ENCODE data around the gene EFCAB7.
"Not testable (repeated sequence)": the region's sequence is repeated elsewhere in the genome, so short reads cannot be mapped to it uniquely, and the experiment has no call there.

EFCAB7 gene

GRCh38 chr1:63569640-63570316 is 46.5 kb downstream of the EFCAB7 start:
- H3K27ac ChIP-seq: no peak overlapping the region
- no peak for TF ChIP-seq CTCF (IDR thresholded peaks at IDR 0.05; ENCODE audit: low read depth, low read length)

DNA sequence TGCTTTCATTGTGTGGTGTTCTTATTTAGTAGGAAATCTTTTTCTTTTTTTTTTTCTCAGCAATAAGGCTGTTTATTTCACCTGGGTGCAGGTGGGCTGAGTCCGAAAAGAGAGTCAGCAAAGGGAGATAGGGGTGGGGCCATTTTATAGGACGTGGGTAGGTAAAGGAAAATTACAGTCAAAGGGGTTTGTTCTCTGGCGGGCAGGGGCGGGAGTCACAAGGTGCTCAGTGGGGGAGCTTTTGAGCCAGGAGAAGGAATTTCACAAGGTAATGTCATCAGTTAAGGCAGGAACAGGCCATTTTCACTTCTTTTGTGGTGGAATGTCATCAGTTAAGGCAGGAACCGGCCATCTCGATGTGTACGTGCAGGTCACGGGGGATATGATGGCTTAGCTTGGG is 49.4 kb downstream of the EFCAB7 start:
- H3K27ac ChIP-seq; DNase-seq; H3K36me3 ChIP-seq; H3K9me3 ChIP-seq (ENCODE audit: severe bottlenecking); H3K27me3 ChIP-seq (ENCODE audit: insufficient read depth, low read depth, severe bottlenecking); H3K4me3 ChIP-seq (ENCODE audit: low read depth, low read length): not testable (repeated sequence)

More at GRCh38 chr1:63569640-63570316, 46.5 kb downstream of the EFCAB7 start:
- DNase-seq: no peak
- no peaks in the 10 kb centered on the region for H3K36me3 ChIP-seq
- H3K4me3 ChIP-seq (ENCODE audit: low read depth, low read length): no peak overlapping the region
- H3K27me3 ChIP-seq (ENCODE audit: insufficient read depth, low read depth, severe bottlenecking): no peaks in the 10 kb centered on the region
- no peaks in the 10 kb centered on the region for H3K9me3 ChIP-seq (ENCODE audit: severe bottlenecking)

DNA sequence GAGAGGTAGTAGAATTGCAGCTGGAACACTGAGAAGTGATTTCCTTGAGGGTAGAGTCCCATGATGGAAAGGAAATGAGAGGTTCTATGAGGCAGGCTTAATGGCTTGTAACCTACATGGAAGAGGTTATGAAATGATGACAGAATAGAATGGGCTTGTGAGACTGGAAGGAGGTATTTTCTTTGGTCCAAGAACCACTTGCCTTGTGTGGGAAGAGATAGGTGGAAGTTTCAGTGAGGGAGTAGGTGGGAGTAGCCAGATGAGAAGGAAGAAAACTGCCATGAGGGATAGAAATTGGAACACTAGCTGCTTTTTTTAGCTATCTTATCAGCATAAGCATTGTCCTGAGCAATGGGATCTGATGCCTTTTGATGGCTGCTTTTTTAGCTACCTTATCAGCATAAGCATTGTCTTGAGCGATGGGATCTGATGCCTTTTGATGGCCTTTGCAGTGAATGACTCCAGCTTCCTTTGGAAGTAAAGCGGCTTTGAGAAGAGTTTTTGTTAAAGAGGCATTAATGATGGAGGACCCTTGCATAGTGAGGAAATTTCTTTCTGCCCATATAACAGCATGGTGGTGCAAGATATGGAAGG is 51.0 kb downstream of the EFCAB7 start:
- DNase-seq; H3K27ac ChIP-seq; H3K36me3 ChIP-seq; H3K9me3 ChIP-seq (ENCODE audit: severe bottlenecking); H3K27me3 ChIP-seq (ENCODE audit: insufficient read depth, low read depth, severe bottlenecking); H3K4me3 ChIP-seq (ENCODE audit: low read depth, low read length): not testable (repeated sequence)

- peak; percentile 11; the same call in 1 of the 2 replicates for TF ChIP-seq CTCF (IDR thresholded peaks at IDR 0.05; ENCODE audit: low read depth, low read length)
- H3K4me3 ChIP-seq (ENCODE audit: low read depth, low read length): no peak overlapping the region
- no peak overlapping the region for H3K27ac ChIP-seq
- no peaks in the 10 kb centered on the region for H3K9me3 ChIP-seq (ENCODE audit: severe bottlenecking)
- H3K36me3 ChIP-seq: no peaks in the 10 kb centered on the region
- no peak for DNase-seq
- H3K27me3 ChIP-seq (ENCODE audit: insufficient read depth, low read depth, severe bottlenecking): no peaks in the 10 kb centered on the region
Observed at GRCh38 chr1:63575340-63575826, 52.1 kb downstream of the EFCAB7 start.

DNA sequence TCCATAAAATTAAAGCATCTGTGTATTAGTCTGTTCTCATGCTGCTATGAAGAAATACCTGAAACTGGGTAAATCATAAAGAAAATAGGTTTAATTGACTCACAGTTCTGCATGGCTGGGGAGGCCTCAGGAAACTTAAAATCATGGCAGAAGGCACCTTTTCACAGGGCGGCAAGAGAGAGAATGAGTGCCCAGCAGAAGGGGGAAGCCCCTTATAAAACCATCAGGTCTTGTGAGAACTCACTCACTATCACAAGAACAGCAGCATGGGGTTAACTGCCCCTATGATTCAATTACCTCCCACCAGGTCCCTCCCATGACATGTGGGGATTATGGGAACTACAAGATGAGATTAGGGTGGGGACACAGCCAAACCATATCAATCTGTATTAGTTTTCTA is 63.0 kb downstream of the EFCAB7 start:
- H3K27me3 ChIP-seq (ENCODE audit: insufficient read depth, low read depth, severe bottlenecking); H3K4me3 ChIP-seq (ENCODE audit: low read depth, low read length); H3K36me3 ChIP-seq; H3K9me3 ChIP-seq (ENCODE audit: severe bottlenecking); DNase-seq; H3K27ac ChIP-seq: not testable (repeated sequence)

GRCh38 chr1:63590166-63590560 is 66.8 kb downstream of the EFCAB7 start:
- H3K36me3 ChIP-seq: no peaks in the 10 kb centered on the region
- no peak overlapping the region for H3K4me3 ChIP-seq (ENCODE audit: low read depth, low read length)
- no peak overlapping the region for H3K27ac ChIP-seq
- H3K27me3 ChIP-seq (ENCODE audit: insufficient read depth, low read depth, severe bottlenecking): no peaks in the 10 kb centered on the region
- no peak for TF ChIP-seq CTCF (IDR thresholded peaks at IDR 0.05; ENCODE audit: low read depth, low read length)
- DNase-seq: no peak
- H3K9me3 ChIP-seq (ENCODE audit: severe bottlenecking): no peaks in the 10 kb centered on the region

DNA sequence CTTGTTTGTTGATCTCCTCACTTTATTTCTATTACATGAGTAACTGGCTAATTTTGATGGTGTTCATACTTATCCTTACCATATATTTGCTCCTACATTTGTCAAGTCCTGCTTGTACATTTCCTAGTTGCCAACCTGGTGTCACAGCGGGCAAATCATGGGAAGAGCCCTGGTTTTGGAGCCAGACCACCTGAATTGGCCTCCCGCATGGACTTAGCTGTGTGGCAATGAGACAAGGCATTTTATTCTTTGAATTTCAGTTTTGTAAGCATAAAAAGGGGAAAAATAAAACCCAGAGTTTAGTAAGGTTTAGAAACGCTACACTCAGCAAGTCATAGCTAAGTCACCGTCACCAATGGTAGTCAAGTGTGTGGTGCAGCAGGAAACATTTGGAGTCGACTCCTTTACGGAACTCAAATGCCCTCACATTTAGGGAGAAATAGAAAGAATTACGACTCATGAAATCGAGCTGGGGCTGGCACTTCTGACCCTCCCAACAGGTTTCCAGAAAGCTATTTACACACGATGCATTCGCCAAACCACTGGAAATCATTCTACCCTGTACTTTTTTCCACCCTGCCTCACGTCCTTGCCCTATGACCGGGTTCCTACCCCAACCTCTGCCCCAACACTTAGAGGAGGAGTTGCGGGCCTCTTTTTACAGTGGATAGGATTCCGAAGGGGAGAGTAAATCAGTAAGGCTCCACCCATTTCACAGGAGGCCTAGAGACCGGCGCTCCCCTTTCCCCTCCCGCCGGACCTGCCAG is 69.4 kb downstream of the EFCAB7 start:
- no peaks in the 10 kb centered on the region for H3K27me3 ChIP-seq (ENCODE audit: insufficient read depth, low read depth, severe bottlenecking)
- no peak overlapping the region; the same call in 1 of the 2 replicates for H3K27ac ChIP-seq
- no peaks in the 10 kb centered on the region for H3K36me3 ChIP-seq
- no peaks in the 10 kb centered on the region for H3K9me3 ChIP-seq (ENCODE audit: severe bottlenecking)
- no peak for TF ChIP-seq CTCF (IDR thresholded peaks at IDR 0.05; ENCODE audit: low read depth, low read length)
- no peak for DNase-seq
- H3K4me3 ChIP-seq (ENCODE audit: low read depth, low read length): peak overlapping the region; percentile 91

Measured in WERI-Rb-1 (cell line).